Astrocyte (in vitro differentiated cells and primary cell): Measurements from ENCODE around the gene PRG2. TPM values are rescaled to one million over a fixed set of nuclear protein-coding genes. Genes with fewer than 3 reads are reported as not detected.
"Not testable (repeated sequence)": the region's sequence is repeated elsewhere in the genome, so short reads cannot be mapped to it uniquely, and the experiment has no call there.

Source experiments
- DNase-seq: peaks from one replicate; pipeline ENCODE4 v3.0.0-alpha.2; 2010; ENCODE audit warnings: low read depth
- FAIRE-seq: peaks from 2 replicates; lab custom pipeline; 2011; peaks lifted over from hg19 to GRCh38; lab: Jason Lieb, UNC
- H2AFZ ChIP-seq: 2 replicates; pipeline ENCODE4 v1.6.0; 2012; ENCODE audit warnings: low read depth, low read length, inconsistent platforms
- H3K27ac ChIP-seq: 2 replicates; pipeline ENCODE4 v1.5.1; 2011; ENCODE audit warnings: low read depth, low read length, inconsistent platforms
- H3K27me3 ChIP-seq: 2 replicates; pipeline ENCODE4 v1.6.0; 2011; ENCODE audit warnings: low read length, inconsistent platforms; ENCODE audit not compliant: insufficient read depth
- H3K36me3 ChIP-seq: 2 replicates; pipeline ENCODE4 v1.5.1; 2011; ENCODE audit warnings: low read length, inconsistent platforms; ENCODE audit not compliant: insufficient read depth
- H3K4me1 ChIP-seq: 2 replicates; pipeline ENCODE4 v1.5.1; 2011; ENCODE audit warnings: low read length, inconsistent platforms; ENCODE audit not compliant: insufficient read depth
- H3K4me2 ChIP-seq: 2 replicates; pipeline ENCODE4 v1.6.0; 2012; ENCODE audit warnings: low read length, inconsistent platforms
- H3K4me3 ChIP-seq: 2 replicates; pipeline ENCODE4 v1.5.1; 2011; ENCODE audit warnings: low read depth, mild to moderate bottlenecking, low read length, inconsistent platforms; ENCODE audit not compliant: insufficient read depth
- H3K79me2 ChIP-seq: 2 replicates; pipeline ENCODE4 v1.6.0; 2012; ENCODE audit warnings: mild to moderate bottlenecking, low read length, inconsistent platforms; ENCODE audit not compliant: insufficient read depth
- H3K9ac ChIP-seq: 2 replicates; pipeline ENCODE4 v1.6.0; 2012; ENCODE audit warnings: mild to moderate bottlenecking, low read length, inconsistent platforms
- H3K9me3 ChIP-seq: 2 replicates; pipeline ENCODE4 v1.5.1; 2012; ENCODE audit warnings: low read depth, mild to moderate bottlenecking, low read length, inconsistent platforms; ENCODE audit not compliant: insufficient read depth
- H4K20me1 ChIP-seq: 2 replicates; pipeline ENCODE4 v1.6.0; 2012; ENCODE audit warnings: low read length, inconsistent platforms; ENCODE audit not compliant: insufficient read depth
- H3K27ac Mint-ChIP-seq: one replicate; pipeline ENCODE4 v1.8.0; 2021; ENCODE audit warnings: mild to moderate bottlenecking, mixed read lengths; ENCODE audit not compliant: unreplicated experiment
- H3K27me3 Mint-ChIP-seq: one replicate; pipeline ENCODE4 v1.8.0; 2021; ENCODE audit warnings: low read depth, mixed read lengths; ENCODE audit not compliant: unreplicated experiment
- H3K36me3 Mint-ChIP-seq: one replicate; pipeline ENCODE4 v1.8.0; 2021; ENCODE audit warnings: low read depth, mixed read lengths; ENCODE audit not compliant: unreplicated experiment
- H3K4me1 Mint-ChIP-seq: one replicate; pipeline ENCODE4 v1.8.0; 2021; ENCODE audit warnings: low read depth, mixed read lengths; ENCODE audit not compliant: unreplicated experiment
- H3K4me3 Mint-ChIP-seq: one replicate; pipeline ENCODE4 v1.8.0; 2021; ENCODE audit warnings: mild to moderate bottlenecking, moderate library complexity, mixed read lengths; ENCODE audit not compliant: unreplicated experiment
- H3K9me3 Mint-ChIP-seq: one replicate; pipeline ENCODE4 v1.8.0; 2021; ENCODE audit warnings: mild to moderate bottlenecking, mixed read lengths; ENCODE audit not compliant: unreplicated experiment
- CTCF ChIP-seq: IDR thresholded peaks from 2 replicates; pipeline ENCODE4 v1.5.1; 2011; ENCODE audit warnings: low read depth, mild to moderate bottlenecking, inconsistent platforms, low read length, moderate library complexity; ENCODE audit not compliant: insufficient read depth
- EZH2 ChIP-seq: IDR thresholded peaks from 2 replicates; pipeline ENCODE4 v1.6.1; 2012; ENCODE audit warnings: mild to moderate bottlenecking, low read length, inconsistent platforms; ENCODE audit not compliant: insufficient read depth
- total RNA-seq: library from RNA; stranded (reverse); gene quantifications from 2 replicates; pipeline ENCODE4 v1.2.1, GENCODE V29; 2021

PRG2 gene
- total RNA-seq, 1 donor from 2014 or later = not detected

GRCh38 chr11:57406337-57406904 lies 16.0 kb upstream of the PRG2 start:
- peak overlapping the region; percentile 34 for H3K27ac Mint-ChIP-seq
- Histone ChIP-seq H3K27ac (no peak overlapping the region), H3K36me3 (peaks cover 6% of the 10 kb centered on the region), H3K9me3 (no peaks in the 10 kb centered on the region), H2AFZ (no peak overlapping the region), H3K9ac (no peak overlapping the region), H3K4me2 (no peak overlapping the region), H3K79me2 (no peaks in the 10 kb centered on the region), H3K4me1 (no peaks in the 10 kb centered on the region), H3K4me3 (no peak overlapping the region), H4K20me1 (no peaks in the 10 kb centered on the region), H3K27me3 (peaks cover 2% of the 10 kb centered on the region)
- H3K4me1 Mint-ChIP-seq = peaks cover 26% of the 10 kb centered on the region
- H3K27me3 Mint-ChIP-seq = peaks cover 9% of the 10 kb centered on the region
- FAIRE-seq = no peak
- DNase-seq = peak; percentile 42
- no peaks in the 10 kb centered on the region for H3K9me3 Mint-ChIP-seq
- H3K36me3 Mint-ChIP-seq = peaks cover 15% of the 10 kb centered on the region
- H3K4me3 Mint-ChIP-seq = no peak overlapping the region
- TF ChIP-seq EZH2 = no peak

- Histone ChIP-seq H3K4me2 (no peak overlapping the region), H3K9ac (no peak overlapping the region), H3K79me2 (no peaks in the 10 kb centered on the region), H3K4me1 (no peaks in the 10 kb centered on the region), H3K27ac (no peak overlapping the region), H3K36me3 (peaks cover 6% of the 10 kb centered on the region), H3K9me3 (no peaks in the 10 kb centered on the region), H3K27me3 (peaks cover 5% of the 10 kb centered on the region), H4K20me1 (no peaks in the 10 kb centered on the region), H2AFZ (no peak overlapping the region), H3K4me3 (no peak overlapping the region)
- FAIRE-seq = no peak
- TF ChIP-seq CTCF = no peak
- no peak for TF ChIP-seq EZH2
- Mint-ChIP-seq H3K4me3 (no peak overlapping the region), H3K9me3 (no peaks in the 10 kb centered on the region), H3K36me3 (peaks cover 15% of the 10 kb centered on the region), H3K27me3 (peaks cover 9% of the 10 kb centered on the region), H3K4me1 (peaks cover 22% of the 10 kb centered on the region), H3K27ac (no peak overlapping the region)
- DNase-seq = no peak
Observed at GRCh38 chr11:57405271-57405860, 14.9 kb upstream of the PRG2 start.

- Mint-ChIP-seq H3K4me3 (no peak overlapping the region), H3K27ac (no peak overlapping the region), H3K27me3 (peaks cover 9% of the 10 kb centered on the region), H3K36me3 (peaks cover 11% of the 10 kb centered on the region), H3K4me1 (peaks cover 19% of the 10 kb centered on the region), H3K9me3 (no peaks in the 10 kb centered on the region)
- Histone ChIP-seq H3K4me2 (no peak overlapping the region), H3K79me2 (no peaks in the 10 kb centered on the region), H3K27ac (no peak overlapping the region), H4K20me1 (no peaks in the 10 kb centered on the region), H3K9me3 (no peaks in the 10 kb centered on the region), H3K36me3 (peaks cover 6% of the 10 kb centered on the region), H3K4me3 (no peak overlapping the region), H3K4me1 (no peaks in the 10 kb centered on the region), H3K9ac (no peak overlapping the region), H2AFZ (no peak overlapping the region), H3K27me3 (peaks cover 7% of the 10 kb centered on the region)
- FAIRE-seq = no peak
- DNase-seq = no peak
- no peak for TF ChIP-seq CTCF
- TF ChIP-seq EZH2 = no peak
Observed at GRCh38 chr11:57403802-57404147, 13.3 kb upstream of the PRG2 start.

- H3K4me3 ChIP-seq, H3K36me3 ChIP-seq, H3K27ac ChIP-seq, H3K4me2 ChIP-seq, H2AFZ ChIP-seq, DNase-seq, H3K9ac ChIP-seq, H3K4me1 ChIP-seq, H3K9me3 ChIP-seq, H3K27me3 Mint-ChIP-seq, FAIRE-seq, H4K20me1 ChIP-seq, H3K27me3 ChIP-seq, H3K79me2 ChIP-seq, H3K27ac Mint-ChIP-seq, H3K4me3 Mint-ChIP-seq, H3K9me3 Mint-ChIP-seq: not testable (repeated sequence)
- Mint-ChIP-seq H3K36me3 (peaks cover 11% of the 10 kb centered on the region), H3K4me1 (peaks cover 19% of the 10 kb centered on the region)
Observed at GRCh38 chr11:57403003-57403801, 12.8 kb upstream of the PRG2 start.
